ENCODE measurements around the gene OGDH. TPM values are rescaled to one million over a fixed set of nuclear protein-coding genes. Genes with fewer than 3 reads are reported as not detected.

The OGDH gene
- polyA plus RNA-seq, 1 donor, result 97.4 TPM

- H3K36me3 ChIP-seq (ENCODE audit: control insufficient read depth, insufficient read depth, low read length), result peaks cover 75% of the 10 kb centered on the region
- DNase-seq, result no peak
- no CpG with 5 or more reads among the region's 1 CpG for WGBS (ENCODE audit: insufficient coverage, low lambda C conversion rate)
- H3K27ac ChIP-seq (ENCODE audit: low read length), result no peak overlapping the region
- no peaks in the 10 kb centered on the region for H3K27me3 ChIP-seq (ENCODE audit: control insufficient read depth, insufficient read depth, low read length)
- H3K4me3 ChIP-seq (ENCODE audit: low read length), result no peak overlapping the region
- no peaks in the 10 kb centered on the region for H3K9me3 ChIP-seq (ENCODE audit: control insufficient read depth, low read depth, low read length)
- peaks cover 3% of the 10 kb centered on the region for H3K4me1 ChIP-seq (ENCODE audit: control insufficient read depth, insufficient read depth, low read length)
Observed at GRCh38 chr7:44671069-44671468, 64.6 kb downstream of the OGDH start.

- H3K4me3 ChIP-seq (ENCODE audit: low read length), result no peak overlapping the region
- H3K9me3 ChIP-seq (ENCODE audit: control insufficient read depth, low read depth, low read length), result no peaks in the 10 kb centered on the region
- H3K27me3 ChIP-seq (ENCODE audit: control insufficient read depth, insufficient read depth, low read length), result no peaks in the 10 kb centered on the region
- no peak overlapping the region for H3K27ac ChIP-seq (ENCODE audit: low read length)
- no peaks in the 10 kb centered on the region for H3K4me1 ChIP-seq (ENCODE audit: control insufficient read depth, insufficient read depth, low read length)
- DNase-seq, result no peak
- H3K36me3 ChIP-seq (ENCODE audit: control insufficient read depth, insufficient read depth, low read length), result peaks cover 69% of the 10 kb centered on the region
- no CpG with 5 or more reads among the region's 2 CpGs for WGBS (ENCODE audit: insufficient coverage, low lambda C conversion rate)
Observed at GRCh38 chr7:44673324-44673723, 66.9 kb downstream of the OGDH start.

DNA sequence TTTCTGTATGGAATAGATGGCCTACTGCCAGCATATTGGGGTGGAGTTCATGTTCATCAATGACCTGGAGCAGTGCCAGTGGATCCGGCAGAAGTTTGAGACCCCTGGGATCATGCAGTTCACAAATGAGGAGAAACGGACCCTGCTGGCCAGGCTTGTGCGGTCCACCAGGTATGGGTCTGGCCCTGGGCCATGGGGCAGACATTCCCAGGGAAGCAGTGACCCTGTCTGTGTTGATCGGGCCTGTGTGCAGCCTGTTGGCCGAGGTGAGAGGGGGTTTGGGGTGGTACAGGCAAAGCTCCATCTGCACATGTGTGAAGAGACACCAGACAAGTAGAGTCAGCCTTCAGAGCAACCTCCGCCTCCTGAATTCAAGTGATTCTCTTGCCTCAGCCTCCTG, 67.3 kb downstream of the OGDH start:
- Histone ChIP-seq H3K9me3 (ENCODE audit: control insufficient read depth, low read depth, low read length) (no peaks in the 10 kb centered on the region), H3K36me3 (ENCODE audit: control insufficient read depth, insufficient read depth, low read length) (peaks cover 70% of the 10 kb centered on the region), H3K27me3 (ENCODE audit: control insufficient read depth, insufficient read depth, low read length) (no peaks in the 10 kb centered on the region), H3K27ac (ENCODE audit: low read length) (no peak overlapping the region), H3K4me3 (ENCODE audit: low read length) (no peak overlapping the region), H3K4me1 (ENCODE audit: control insufficient read depth, insufficient read depth, low read length) (no peaks in the 10 kb centered on the region)
- WGBS (ENCODE audit: insufficient coverage, low lambda C conversion rate), result no CpG with 5 or more reads among the region's 6 CpGs
- DNase-seq, result no peak

GRCh38 chr7:44674381-44674780, 68.0 kb downstream of the OGDH start:
- H3K36me3 ChIP-seq (ENCODE audit: control insufficient read depth, insufficient read depth, low read length), result peaks cover 72% of the 10 kb centered on the region
- DNase-seq, result no peak
- no peaks in the 10 kb centered on the region for H3K27me3 ChIP-seq (ENCODE audit: control insufficient read depth, insufficient read depth, low read length)
- H3K4me1 ChIP-seq (ENCODE audit: control insufficient read depth, insufficient read depth, low read length), result no peaks in the 10 kb centered on the region
- H3K9me3 ChIP-seq (ENCODE audit: control insufficient read depth, low read depth, low read length), result no peaks in the 10 kb centered on the region
- WGBS (ENCODE audit: insufficient coverage, low lambda C conversion rate), result no CpG with 5 or more reads among the region's 7 CpGs
- no peak overlapping the region for H3K27ac ChIP-seq (ENCODE audit: low read length)
- H3K4me3 ChIP-seq (ENCODE audit: low read length), result no peak overlapping the region

DNA sequence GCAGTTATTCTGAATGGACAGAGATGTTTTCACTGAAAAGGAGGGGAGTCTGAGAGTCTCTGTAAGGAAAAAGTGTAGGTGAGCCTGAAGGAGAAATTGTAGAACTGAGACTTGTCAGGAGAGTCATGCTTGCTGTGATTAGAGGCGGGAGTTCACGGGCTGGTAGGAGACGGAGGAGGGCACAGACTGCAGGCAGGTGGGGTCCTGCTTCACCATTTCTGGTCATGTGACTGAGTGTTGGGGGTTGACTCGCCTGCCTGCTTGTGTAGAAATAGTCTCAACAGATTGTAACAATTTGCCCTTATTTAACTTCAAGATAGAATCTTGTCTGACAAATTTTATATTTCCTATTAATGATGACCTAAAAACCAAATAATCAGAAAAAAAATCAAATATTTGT, 70.3 kb downstream of the OGDH start:
- H3K4me3 ChIP-seq (ENCODE audit: low read length), result no peak overlapping the region
- WGBS (ENCODE audit: insufficient coverage, low lambda C conversion rate), result 100% methylated on average over 1 of the region's 4 CpGs
- no peak for DNase-seq
- no peaks in the 10 kb centered on the region for H3K9me3 ChIP-seq (ENCODE audit: control insufficient read depth, low read depth, low read length)
- H3K36me3 ChIP-seq (ENCODE audit: control insufficient read depth, insufficient read depth, low read length), result peaks cover 80% of the 10 kb centered on the region
- H3K27ac ChIP-seq (ENCODE audit: low read length), result no peak overlapping the region
- H3K27me3 ChIP-seq (ENCODE audit: control insufficient read depth, insufficient read depth, low read length), result no peaks in the 10 kb centered on the region
- no peaks in the 10 kb centered on the region for H3K4me1 ChIP-seq (ENCODE audit: control insufficient read depth, insufficient read depth, low read length)

- DNase-seq, result no peak
- H3K9me3 ChIP-seq (ENCODE audit: control insufficient read depth, low read depth, low read length), result no peaks in the 10 kb centered on the region
- no peaks in the 10 kb centered on the region for H3K27me3 ChIP-seq (ENCODE audit: control insufficient read depth, insufficient read depth, low read length)
- WGBS (ENCODE audit: insufficient coverage, low lambda C conversion rate), result 100% methylated on average over 1 of the region's 4 CpGs
- no peak overlapping the region for H3K4me3 ChIP-seq (ENCODE audit: low read length)
- H3K36me3 ChIP-seq (ENCODE audit: control insufficient read depth, insufficient read depth, low read length), result peaks cover 80% of the 10 kb centered on the region
- no peaks in the 10 kb centered on the region for H3K4me1 ChIP-seq (ENCODE audit: control insufficient read depth, insufficient read depth, low read length)
- peak overlapping the region; percentile 21 for H3K27ac ChIP-seq (ENCODE audit: low read length)
Observed at GRCh38 chr7:44678101-44678470, 71.7 kb downstream of the OGDH start.

DNA sequence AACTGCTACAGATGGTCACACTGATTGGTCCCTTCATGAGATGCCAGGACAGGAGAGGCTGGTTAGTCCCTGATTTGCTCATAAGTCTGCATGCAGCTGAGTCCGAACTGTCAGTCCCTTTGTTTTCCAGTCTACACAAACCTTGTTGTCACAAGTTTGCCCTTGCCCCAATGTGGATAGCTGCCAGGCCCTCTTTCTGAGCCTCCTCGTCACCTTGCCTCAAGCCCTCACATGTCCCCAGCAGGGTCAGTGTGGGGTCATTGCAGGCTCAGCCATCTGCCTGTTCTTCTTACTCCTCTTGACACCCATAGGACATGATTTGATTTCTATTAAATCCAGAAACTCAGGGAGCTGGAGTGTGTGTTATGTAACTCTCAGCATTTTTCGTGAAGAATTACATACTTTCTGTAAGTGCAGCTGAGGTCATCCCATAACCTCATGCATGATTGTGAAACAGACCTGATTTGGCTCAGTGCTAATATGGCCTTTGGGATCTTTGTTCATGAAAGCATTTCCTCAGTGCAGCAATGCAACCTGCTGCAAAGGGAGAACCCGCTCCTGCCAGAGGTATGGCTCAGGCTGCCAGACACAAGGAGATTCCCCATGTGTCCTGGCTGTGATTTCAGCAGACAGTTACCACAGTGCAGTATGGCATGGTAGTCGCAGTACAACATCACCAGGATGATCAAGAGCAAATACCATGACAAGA, 72.2 kb downstream of the OGDH start:
- 80% methylated on average over 1 of the region's 5 CpGs for WGBS (ENCODE audit: insufficient coverage, low lambda C conversion rate)
- DNase-seq, result peak in 1 of 2 donors; percentile 24
- no peaks in the 10 kb centered on the region for H3K9me3 ChIP-seq (ENCODE audit: control insufficient read depth, low read depth, low read length)
- no peaks in the 10 kb centered on the region for H3K4me1 ChIP-seq (ENCODE audit: control insufficient read depth, insufficient read depth, low read length)
- peaks cover 79% of the 10 kb centered on the region for H3K36me3 ChIP-seq (ENCODE audit: control insufficient read depth, insufficient read depth, low read length)
- peak overlapping the region; percentile 21 for H3K27ac ChIP-seq (ENCODE audit: low read length)
- no peaks in the 10 kb centered on the region for H3K27me3 ChIP-seq (ENCODE audit: control insufficient read depth, insufficient read depth, low read length)
- H3K4me3 ChIP-seq (ENCODE audit: low read length), result no peak overlapping the region

GRCh38 chr7:44681645-44682044, 75.2 kb downstream of the OGDH start:
- DNase-seq, result no peak
- Histone ChIP-seq H3K27me3 (ENCODE audit: control insufficient read depth, insufficient read depth, low read length) (no peaks in the 10 kb centered on the region), H3K4me1 (ENCODE audit: control insufficient read depth, insufficient read depth, low read length) (no peaks in the 10 kb centered on the region), H3K4me3 (ENCODE audit: low read length) (no peak overlapping the region), H3K36me3 (ENCODE audit: control insufficient read depth, insufficient read depth, low read length) (peaks cover 67% of the 10 kb centered on the region), H3K27ac (ENCODE audit: low read length) (no peak overlapping the region), H3K9me3 (ENCODE audit: control insufficient read depth, low read depth, low read length) (no peaks in the 10 kb centered on the region)
- WGBS (ENCODE audit: insufficient coverage, low lambda C conversion rate), result no CpG with 5 or more reads among the region's 9 CpGs

- 57% methylated on average over 1 of the region's 1 CpG for WGBS (ENCODE audit: insufficient coverage, low lambda C conversion rate)
- no peak overlapping the region for H3K4me3 ChIP-seq (ENCODE audit: low read length)
- H3K9me3 ChIP-seq (ENCODE audit: control insufficient read depth, low read depth, low read length), result no peaks in the 10 kb centered on the region
- no peak overlapping the region for H3K27ac ChIP-seq (ENCODE audit: low read length)
- no peaks in the 10 kb centered on the region for H3K27me3 ChIP-seq (ENCODE audit: control insufficient read depth, insufficient read depth, low read length)
- H3K4me1 ChIP-seq (ENCODE audit: control insufficient read depth, insufficient read depth, low read length), result no peaks in the 10 kb centered on the region
- no peak for DNase-seq
- peaks cover 44% of the 10 kb centered on the region for H3K36me3 ChIP-seq (ENCODE audit: control insufficient read depth, insufficient read depth, low read length)
Observed at GRCh38 chr7:44685723-44686122, 79.3 kb downstream of the OGDH start.

DNA sequence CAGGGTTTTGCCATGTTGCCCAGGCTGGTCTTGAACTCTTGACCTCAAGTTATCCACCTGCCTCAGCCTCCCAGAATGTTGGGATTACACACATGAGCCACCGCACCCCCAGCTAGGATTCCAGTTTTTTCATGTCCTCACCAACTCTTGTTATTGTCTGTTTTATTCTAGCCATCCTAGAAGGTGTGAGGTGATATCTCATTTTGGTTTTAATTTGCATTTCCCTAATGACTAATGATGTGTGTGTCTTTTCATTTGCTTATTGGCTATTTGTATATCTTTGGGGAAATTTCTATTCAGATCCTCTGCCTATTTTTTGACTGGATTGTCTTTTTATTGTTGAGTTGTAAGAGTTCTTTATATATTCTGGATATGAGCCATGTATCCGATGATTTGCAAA, 83.0 kb downstream of the OGDH start:
- Histone ChIP-seq H3K27me3 (ENCODE audit: control insufficient read depth, insufficient read depth, low read length) (no peaks in the 10 kb centered on the region), H3K9me3 (ENCODE audit: control insufficient read depth, low read depth, low read length) (no peaks in the 10 kb centered on the region), H3K36me3 (ENCODE audit: control insufficient read depth, insufficient read depth, low read length) (peaks cover 29% of the 10 kb centered on the region), H3K4me3 (ENCODE audit: low read length) (no peak overlapping the region), H3K27ac (ENCODE audit: low read length) (no peak overlapping the region), H3K4me1 (ENCODE audit: control insufficient read depth, insufficient read depth, low read length) (no peaks in the 10 kb centered on the region)
- 100% methylated on average over 1 of the region's 2 CpGs for WGBS (ENCODE audit: insufficient coverage, low lambda C conversion rate)
- DNase-seq, result no peak

GRCh38 chr7:44693641-44694313, 87.3 kb downstream of the OGDH start:
- Histone ChIP-seq H3K9me3 (ENCODE audit: control insufficient read depth, low read depth, low read length) (no peaks in the 10 kb centered on the region), H3K4me1 (ENCODE audit: control insufficient read depth, insufficient read depth, low read length) (no peaks in the 10 kb centered on the region), H3K4me3 (ENCODE audit: low read length) (no peak overlapping the region), H3K27me3 (ENCODE audit: control insufficient read depth, insufficient read depth, low read length) (no peaks in the 10 kb centered on the region), H3K27ac (ENCODE audit: low read length) (no peak overlapping the region), H3K36me3 (ENCODE audit: control insufficient read depth, insufficient read depth, low read length) (peaks cover 57% of the 10 kb centered on the region)
- WGBS (ENCODE audit: insufficient coverage, low lambda C conversion rate), result no CpG with 5 or more reads among the region's 19 CpGs
- no peak for DNase-seq
